Muscle layer of duodenum (tissue), 2 donors: ENCODE results near the gene TLX2.

Experiments
- H3K27ac ChIP-seq: one replicate; pipeline ENCODE4 v1.7.0; 2013; ENCODE audit warnings: mild to moderate bottlenecking, low read length
- H3K27me3 ChIP-seq: one replicate; pipeline ENCODE4 v1.7.0; 2013; ENCODE audit warnings: low read depth, mild to moderate bottlenecking, control low read depth, low read length
- H3K36me3 ChIP-seq, 2 donors: one replicate each; pipeline ENCODE4 v1.7.0; 2013; ENCODE audit warnings: low read length in 2 of 2, control low read depth in 1 of 2, mild to moderate bottlenecking in 1 of 2; ENCODE audit not compliant: insufficient read depth in 2 of 2, control insufficient read depth in 1 of 2
- H3K4me1 ChIP-seq, 2 donors: one replicate each; pipeline ENCODE4 v1.7.0; 2013; ENCODE audit warnings: low read length in 2 of 2, mild to moderate bottlenecking in 2 of 2, control low read depth in 1 of 2, moderate library complexity in 1 of 2; ENCODE audit not compliant: insufficient read depth in 2 of 2, control insufficient read depth in 1 of 2
- H3K4me3 ChIP-seq, 2 donors: one replicate each; pipeline ENCODE4 v1.7.0; 2013; ENCODE audit warnings: low read length in 2 of 2, low read depth in 1 of 2, mild to moderate bottlenecking in 1 of 2
- H3K9me3 ChIP-seq, 2 donors: one replicate each; pipeline ENCODE4 v1.7.0; 2013; ENCODE audit warnings: low read length in 2 of 2, control low read depth in 1 of 2, mild to moderate bottlenecking in 1 of 2; ENCODE audit not compliant: control insufficient read depth in 1 of 2
- donor health status: healthy.

Gene TLX2

DNA sequence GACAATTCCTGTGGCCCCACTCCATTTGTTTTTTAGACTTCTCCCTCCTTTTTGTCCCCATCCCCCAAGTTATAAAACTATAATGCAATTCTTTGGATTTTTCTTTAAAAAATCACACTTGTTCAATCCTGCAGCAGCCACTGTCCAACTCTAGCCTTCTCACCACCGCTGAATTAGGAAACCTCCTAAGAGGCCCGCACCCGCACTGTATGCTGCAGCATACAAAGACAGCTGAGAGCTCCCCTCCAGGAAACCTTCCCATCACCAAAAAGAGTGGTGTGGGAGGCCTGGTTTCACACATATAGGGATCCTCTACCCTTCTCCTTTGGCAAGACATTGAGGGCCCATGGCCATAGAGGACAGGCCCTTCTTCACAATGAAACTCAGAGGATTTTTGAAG, 9.7 kb upstream of the TLX2 start:
- Histone ChIP-seq H3K4me3 (peak overlapping the region; percentile 62 to 80), H3K36me3 (peaks cover 13 to 26% of the 10 kb centered on the region in 2 donors), H3K4me1 (peaks cover 19 to 55% of the 10 kb centered on the region in 2 donors), H3K27me3 (peaks cover 19% of the 10 kb centered on the region), H3K27ac (no peak overlapping the region), H3K9me3 (no peaks in the 10 kb centered on the region)

- H3K4me1 ChIP-seq, result peaks cover 19 to 51% of the 10 kb centered on the region in 2 donors
- no peak overlapping the region for H3K27ac ChIP-seq
- H3K36me3 ChIP-seq, result peaks cover 13 to 26% of the 10 kb centered on the region in 2 donors
- peaks cover 15% of the 10 kb centered on the region for H3K27me3 ChIP-seq
- no peaks in the 10 kb centered on the region for H3K9me3 ChIP-seq
- peak overlapping the region; percentile 46 to 88 for H3K4me3 ChIP-seq
Observed at GRCh38 chr2:74505448-74506246, 8.6 kb upstream of the TLX2 start.

DNA sequence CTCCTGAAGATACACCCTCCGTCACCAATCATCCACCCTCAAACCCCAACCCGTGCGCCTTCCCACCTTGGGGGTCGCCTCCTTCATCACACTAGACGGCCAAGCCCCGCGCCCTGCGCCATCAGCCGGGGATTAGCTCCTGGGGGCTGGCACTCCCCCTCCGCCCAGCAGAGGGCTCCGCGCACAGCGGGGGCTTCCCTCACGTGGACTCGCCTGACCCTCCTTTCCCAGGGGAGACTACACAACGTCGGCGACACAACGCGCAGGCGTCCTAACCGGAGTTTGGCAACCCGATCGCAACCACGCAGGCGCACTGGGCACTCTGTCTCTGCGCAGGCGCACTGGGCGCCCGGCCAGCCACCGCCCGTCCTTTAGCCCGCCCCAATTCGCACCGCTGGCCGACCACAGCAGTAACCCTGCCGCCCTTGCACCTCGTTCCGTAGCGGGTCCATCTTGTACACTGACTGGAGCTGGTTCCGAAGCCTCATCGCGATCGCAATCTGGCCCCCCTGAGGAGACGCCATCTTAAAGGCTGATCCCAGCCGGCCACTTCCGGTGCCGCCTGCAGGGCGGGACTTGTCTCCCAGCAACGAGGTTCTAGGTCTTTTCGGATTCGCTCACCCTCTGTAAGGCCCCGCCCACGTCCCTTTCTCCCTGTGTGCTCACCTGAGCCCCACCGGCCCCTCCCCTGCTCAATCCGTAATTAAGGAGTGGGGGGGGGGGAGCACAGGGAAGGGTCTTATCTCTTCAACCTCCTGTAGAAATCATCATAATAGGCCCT, 6.9 kb upstream of the TLX2 start, which contains the start of gene PCGF1:
PCGF1 (minus strand) TSS at position 551 of the 781 bp plus-strand sequence; CDS start at position 524, 27 bp downstream.
- Histone ChIP-seq H3K4me3 (peak within 1 kb of the TSS; percentile 86 to 88), H3K27ac (peak within 1 kb of the TSS; percentile 98), H3K9me3 (no peaks in the 10 kb centered on the region), H3K36me3 (peaks cover 13 to 26% of the 10 kb centered on the region in 2 donors), H3K27me3 (peaks cover 19% of the 10 kb centered on the region), H3K4me1 (peaks cover 19 to 51% of the 10 kb centered on the region in 2 donors)

DNA sequence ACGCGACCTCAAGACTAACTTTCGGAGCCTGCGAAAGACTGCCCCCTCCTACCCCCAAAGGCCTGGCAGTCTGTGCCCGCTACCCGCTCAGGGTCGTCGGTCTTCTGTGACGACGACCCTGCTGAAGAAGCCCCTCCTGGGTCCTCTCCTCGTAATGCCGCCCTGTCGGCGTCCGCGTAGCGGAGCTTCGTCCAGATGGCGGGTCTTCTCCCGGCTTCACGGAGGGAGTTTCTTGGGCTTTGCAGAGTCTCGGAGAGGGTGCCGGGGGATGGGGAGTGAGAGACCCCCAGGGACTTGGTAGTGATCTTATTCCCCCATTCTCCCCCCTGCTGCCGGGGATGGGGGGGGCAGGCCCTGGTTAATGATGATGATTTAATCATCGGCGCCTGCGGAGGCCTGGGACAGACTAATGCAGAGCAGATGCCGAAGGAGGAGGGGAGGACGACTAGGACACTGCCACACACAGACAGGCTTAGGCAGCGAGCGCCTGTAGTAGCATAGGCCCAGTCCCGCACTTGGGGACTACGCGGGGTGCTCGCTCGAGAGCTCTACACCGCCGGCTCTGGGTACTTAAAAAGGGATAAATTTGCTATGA, 6.2 kb upstream of the TLX2 start:
- peaks cover 25% of the 10 kb centered on the region for H3K27me3 ChIP-seq
- H3K27ac ChIP-seq, result peak overlapping the region; percentile 98
- H3K4me3 ChIP-seq, result peak overlapping the region; percentile 86 to 88
- no peaks in the 10 kb centered on the region for H3K9me3 ChIP-seq
- peaks cover 13 to 26% of the 10 kb centered on the region in 2 donors for H3K36me3 ChIP-seq
- peaks cover 19 to 45% of the 10 kb centered on the region in 2 donors for H3K4me1 ChIP-seq

GRCh38 chr2:74510272-74510671, 4.0 kb upstream of the TLX2 start:
- Histone ChIP-seq H3K27me3 (peaks cover 48% of the 10 kb centered on the region), H3K4me1 (peaks cover 14 to 39% of the 10 kb centered on the region in 2 donors), H3K27ac (no peak overlapping the region)

DNA sequence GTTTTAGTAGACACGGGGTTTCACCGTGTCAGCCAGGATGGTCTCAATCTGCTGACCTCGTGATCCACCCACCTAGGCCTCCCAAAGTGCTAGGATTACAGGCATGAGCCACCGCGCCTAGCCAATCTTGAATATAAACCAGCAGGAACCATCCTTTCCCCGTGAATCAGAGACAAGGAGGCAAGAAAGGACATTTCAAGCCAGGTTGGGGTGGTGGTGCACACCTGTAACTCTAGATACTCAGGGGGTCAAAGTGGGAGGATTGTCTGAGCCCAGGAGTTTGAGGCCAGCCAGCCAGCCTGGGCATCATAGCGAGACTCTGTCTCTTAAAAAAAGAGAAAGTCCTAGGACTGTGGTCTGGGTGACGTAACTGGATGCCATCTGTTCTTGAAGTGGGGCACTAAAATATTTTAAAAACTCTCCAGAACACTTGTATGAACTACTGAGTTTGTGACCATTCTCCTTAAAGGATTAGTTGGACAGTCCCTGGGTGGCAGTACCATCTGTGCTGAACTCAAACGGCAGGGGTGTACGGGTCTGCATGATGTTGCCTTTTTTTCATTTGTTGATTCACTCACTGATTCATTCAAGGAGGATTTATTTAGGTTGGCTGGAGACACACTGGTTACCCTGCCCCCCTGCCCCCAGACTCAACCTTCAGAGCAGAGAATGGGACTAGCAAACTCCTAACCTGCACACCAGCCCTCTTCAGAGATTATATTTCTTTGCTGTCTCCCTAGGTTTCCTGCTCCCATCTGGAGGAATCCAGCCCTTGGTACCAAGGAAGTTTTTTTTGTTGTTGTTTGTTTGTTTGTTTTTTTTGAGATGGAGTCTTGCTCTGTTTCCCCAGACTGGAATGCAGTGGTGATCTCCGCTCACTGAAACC, 2.9 kb upstream of the TLX2 start:
- Histone ChIP-seq H3K27me3 (peaks cover 57% of the 10 kb centered on the region), H3K27ac (no peak overlapping the region), H3K36me3 (peaks cover 0 to 6% of the 10 kb centered on the region in 2 donors), H3K4me1 (peaks cover 6 to 39% of the 10 kb centered on the region in 2 donors), H3K9me3 (no peaks in the 10 kb centered on the region), H3K4me3 (no peak overlapping the region)

More at GRCh38 chr2:74510272-74510671, 4.0 kb upstream of the TLX2 start:
- Histone ChIP-seq H3K4me3 (no peak overlapping the region), H3K9me3 (no peaks in the 10 kb centered on the region), H3K36me3 (peaks cover 5 to 13% of the 10 kb centered on the region in 2 donors)

DNA sequence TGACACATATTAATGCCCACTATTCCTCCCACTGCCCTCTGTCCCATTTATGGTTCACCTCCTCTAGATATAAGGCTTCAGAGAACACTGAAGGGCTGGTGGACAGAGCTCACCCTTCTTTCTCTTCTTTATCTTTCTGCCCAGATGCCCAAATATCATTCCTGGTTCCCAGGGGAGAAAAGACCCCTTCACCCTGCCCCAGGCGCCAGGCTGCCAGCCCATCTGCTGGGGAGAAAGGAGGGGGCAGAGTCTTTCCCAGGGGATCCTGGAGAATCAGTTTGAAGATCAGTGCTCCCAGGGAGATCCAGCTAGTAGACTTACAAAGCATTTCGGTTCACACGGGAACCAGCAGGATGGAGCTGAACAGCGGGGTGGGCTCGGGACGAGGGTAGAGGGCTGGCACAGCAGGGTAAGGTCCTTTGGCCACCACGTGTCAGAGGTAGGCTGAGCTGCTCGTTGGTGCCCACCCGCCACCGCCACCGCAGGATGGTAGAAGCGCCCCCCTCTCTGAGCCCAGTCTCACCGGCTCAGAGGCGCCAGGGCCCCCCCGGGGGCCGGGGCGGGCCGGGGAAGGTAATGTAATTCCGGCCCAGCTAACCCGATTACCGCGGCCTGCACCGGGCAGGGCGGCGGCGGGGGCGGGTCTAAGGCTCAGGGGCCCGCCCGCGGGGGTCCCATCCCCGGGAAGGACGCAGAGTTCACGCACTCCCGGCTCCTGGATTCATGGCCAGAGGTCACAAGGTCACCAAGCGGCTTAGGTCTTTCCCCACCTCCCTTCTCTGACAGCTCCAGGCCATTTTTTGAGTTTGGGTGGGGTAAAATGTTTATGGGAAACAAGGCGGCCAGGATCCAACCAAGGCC, 1.3 kb upstream of the TLX2 start:
- Histone ChIP-seq H3K4me3 (no peak overlapping the region), H3K27me3 (peaks cover 68% of the 10 kb centered on the region)

DNA sequence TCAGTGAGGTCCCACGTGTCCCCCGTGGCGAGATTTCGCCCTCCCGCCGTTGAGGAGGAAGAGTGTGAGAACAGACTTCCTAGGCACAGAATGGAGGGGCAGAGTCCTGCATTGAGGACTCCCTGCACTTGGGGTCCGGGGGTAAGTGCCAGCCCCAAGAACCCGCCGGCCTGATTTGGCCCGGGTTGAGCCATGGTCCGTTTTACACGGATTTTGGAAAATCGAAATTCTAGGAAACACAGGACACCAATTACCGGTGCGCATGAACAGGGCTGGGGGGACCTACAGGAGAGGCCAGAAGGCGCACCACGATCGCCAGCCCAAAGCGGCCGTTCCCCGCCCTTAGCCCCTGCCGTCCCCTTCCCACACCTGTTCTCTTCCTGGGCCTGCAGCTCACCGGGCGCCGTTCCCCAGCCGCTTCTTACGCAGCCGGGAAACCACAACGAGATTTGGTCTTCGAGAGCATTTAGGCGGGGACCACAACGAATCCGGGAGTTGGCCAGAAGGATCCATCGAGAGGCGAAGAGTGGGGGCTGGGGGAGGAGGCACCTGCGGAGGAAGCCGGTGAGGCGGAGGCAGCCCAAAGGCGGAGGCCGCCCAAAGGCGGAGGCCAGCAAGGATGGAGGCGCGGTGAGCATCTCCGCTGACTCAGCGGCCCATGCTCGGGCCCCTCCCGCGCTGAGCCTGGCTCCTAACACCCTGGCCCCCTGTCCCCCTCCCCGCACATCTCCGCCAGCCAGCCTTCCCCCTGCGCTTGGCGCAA, 464 bp upstream of the TLX2 start:
- Histone ChIP-seq H3K27ac (no peak overlapping the region), H3K36me3 (no peaks in the 10 kb centered on the region), H3K4me1 (peaks cover 0 to 30% of the 10 kb centered on the region in 2 donors), H3K9me3 (no peaks in the 10 kb centered on the region), H3K27me3 (peaks cover 76% of the 10 kb centered on the region), H3K4me3 (no peak overlapping the region)

More for the DNA sequence above, 1.3 kb upstream of the TLX2 start:
- no peaks in the 10 kb centered on the region for H3K36me3 ChIP-seq
- H3K9me3 ChIP-seq, result no peaks in the 10 kb centered on the region
- H3K4me1 ChIP-seq, result peaks cover 0 to 36% of the 10 kb centered on the region in 2 donors
- H3K27ac ChIP-seq, result no peak overlapping the region

- H3K9me3 ChIP-seq, result no peaks in the 10 kb centered on the region
- H3K4me3 ChIP-seq, result peak overlapping the region in 1 of 2 donors; percentile 62
- peaks cover 0 to 30% of the 10 kb centered on the region in 2 donors for H3K4me1 ChIP-seq
- peaks cover 75% of the 10 kb centered on the region for H3K27me3 ChIP-seq
- H3K36me3 ChIP-seq, result no peaks in the 10 kb centered on the region
- H3K27ac ChIP-seq, result no peak overlapping the region
Observed at GRCh38 chr2:74515271-74515980, 1.2 kb downstream of the TLX2 start.
